GM12801 (cell line): ENCODE results near the gene CXCL6.

Experiments
- TF ChIP-seq, protein P1 (sequence below): IDR thresholded peaks from one replicate; pipeline ENCODE4 v1.5.1; 2011; ENCODE audit warnings: control low read depth; ENCODE audit not compliant: insufficient read length; ENCODE audit errors: extremely low read depth

Gene CXCL6

DNA sequence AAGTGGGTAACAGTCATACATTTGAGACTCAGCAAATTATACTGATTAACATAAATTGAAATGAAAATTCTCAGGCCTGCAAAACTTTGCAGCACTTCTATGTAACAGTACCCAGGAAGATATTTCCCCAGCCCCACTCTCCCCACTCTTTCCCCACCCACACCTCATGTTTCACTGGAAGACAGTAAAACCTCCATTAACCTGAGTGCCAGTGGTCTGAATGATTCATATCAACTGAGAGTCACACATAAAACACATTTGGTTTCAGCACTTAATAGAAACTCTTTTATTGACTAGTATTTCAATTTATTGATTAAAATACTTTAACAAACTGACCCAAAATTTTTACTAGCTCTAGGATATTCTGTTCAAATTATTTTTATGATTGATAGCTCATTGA lies 6.9 kb downstream of the CXCL6 start:
- TF ChIP-seq, protein P1, sequence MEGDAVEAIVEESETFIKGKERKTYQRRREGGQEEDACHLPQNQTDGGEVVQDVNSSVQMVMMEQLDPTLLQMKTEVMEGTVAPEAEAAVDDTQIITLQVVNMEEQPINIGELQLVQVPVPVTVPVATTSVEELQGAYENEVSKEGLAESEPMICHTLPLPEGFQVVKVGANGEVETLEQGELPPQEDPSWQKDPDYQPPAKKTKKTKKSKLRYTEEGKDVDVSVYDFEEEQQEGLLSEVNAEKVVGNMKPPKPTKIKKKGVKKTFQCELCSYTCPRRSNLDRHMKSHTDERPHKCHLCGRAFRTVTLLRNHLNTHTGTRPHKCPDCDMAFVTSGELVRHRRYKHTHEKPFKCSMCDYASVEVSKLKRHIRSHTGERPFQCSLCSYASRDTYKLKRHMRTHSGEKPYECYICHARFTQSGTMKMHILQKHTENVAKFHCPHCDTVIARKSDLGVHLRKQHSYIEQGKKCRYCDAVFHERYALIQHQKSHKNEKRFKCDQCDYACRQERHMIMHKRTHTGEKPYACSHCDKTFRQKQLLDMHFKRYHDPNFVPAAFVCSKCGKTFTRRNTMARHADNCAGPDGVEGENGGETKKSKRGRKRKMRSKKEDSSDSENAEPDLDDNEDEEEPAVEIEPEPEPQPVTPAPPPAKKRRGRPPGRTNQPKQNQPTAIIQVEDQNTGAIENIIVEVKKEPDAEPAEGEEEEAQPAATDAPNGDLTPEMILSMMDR = no peak

GRCh38 chr4:73844345-73844744 lies 7.9 kb downstream of the CXCL6 start:
- TF ChIP-seq, protein P1 = no peak

GRCh38 chr4:73844806-73845205 lies 8.3 kb downstream of the CXCL6 start:
- TF ChIP-seq, protein P1 = no peak

DNA sequence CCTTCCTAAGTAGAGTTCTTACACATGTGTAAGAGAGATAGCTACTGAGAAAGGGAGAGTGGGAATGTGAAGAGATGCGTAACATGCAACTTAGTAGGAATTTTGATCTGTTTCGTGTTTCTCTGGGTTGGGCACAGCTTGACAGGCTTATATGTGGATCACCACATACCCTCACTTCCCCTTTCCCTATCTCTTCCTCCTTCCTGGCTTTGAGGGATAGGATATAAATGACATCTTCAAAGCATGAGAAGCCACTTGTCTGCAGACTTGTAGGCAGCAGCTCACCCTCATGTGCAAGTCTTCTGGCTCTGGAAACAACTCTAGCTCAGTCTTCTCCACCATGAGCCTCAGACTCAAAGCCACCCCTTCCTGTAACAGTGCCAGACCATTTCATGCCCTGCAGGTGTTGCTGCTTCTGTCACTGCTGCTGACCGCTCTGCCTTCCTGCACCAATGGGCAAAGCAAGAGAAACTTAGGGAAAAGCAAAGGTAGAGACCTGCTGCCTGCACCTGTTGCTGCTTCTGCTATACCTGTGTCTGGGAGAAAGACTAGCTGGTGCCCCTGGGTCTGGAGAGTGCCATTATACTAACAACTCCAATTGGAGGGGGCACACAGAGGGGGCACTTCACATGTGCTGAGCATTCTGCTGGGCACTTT lies 11.2 kb downstream of the CXCL6 start:
- TF ChIP-seq, protein P1 = no peak

DNA sequence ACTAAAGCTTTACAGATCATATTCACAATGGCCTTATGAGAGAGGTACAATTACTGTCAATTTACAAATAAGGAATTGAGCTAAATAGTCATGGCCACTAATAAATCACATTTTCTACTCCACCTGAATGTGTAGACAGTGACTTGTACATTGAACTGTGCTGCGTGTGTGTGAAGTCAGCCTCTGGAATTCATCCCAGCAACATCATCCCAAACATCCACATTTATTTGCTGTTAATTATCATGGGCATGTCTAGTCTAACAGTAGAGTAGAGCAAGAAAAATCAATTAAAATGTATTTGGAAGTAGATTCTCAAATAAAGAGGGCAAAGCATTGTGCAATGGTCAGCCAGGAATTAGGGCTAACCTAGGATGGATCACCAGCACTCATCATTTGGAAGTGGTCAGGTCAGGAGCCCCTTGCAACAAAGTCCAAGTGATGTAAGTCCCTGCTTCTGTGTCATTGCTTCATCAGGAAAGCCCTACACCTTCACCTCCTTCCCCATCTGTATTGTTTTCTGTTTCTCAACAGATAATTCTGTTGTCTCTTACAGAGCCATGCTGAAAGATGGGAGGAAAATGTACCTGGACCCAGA lies 11.8 kb downstream of the CXCL6 start:
- TF ChIP-seq, protein P1 = no peak

- TF ChIP-seq, protein P1 = no peak
These were observed 13.9 kb downstream of the CXCL6 start for GRCh38 chr4:73850261-73850970.

GRCh38 chr4:73851293-73851692 lies 14.8 kb downstream of the CXCL6 start:
- TF ChIP-seq, protein P1 = no peak
